PFSK-1 (cell line): ENCODE data around the gene PCDHGA8.

Source experiments
- TAF1 ChIP-seq: IDR thresholded peaks from 2 replicates; pipeline ENCODE4 v1.6.1; 2012; ENCODE audit warnings: low read length, control low read depth, borderline replicate concordance; ENCODE audit not compliant: insufficient read depth

The PCDHGA8 gene

GRCh38 chr5:141441571-141442170 is 49.2 kb downstream of the PCDHGA8 start:
- TF ChIP-seq TAF1 = no peak
